ENCODE measurements around the gene MPL.

Gene MPL

GRCh38 chr1:43352351-43352705 lies 14.7 kb downstream of the MPL start:
- DNase-seq (ENCODE audit: extremely low read depth, low read depth) = no peak
- H3K4me3 ChIP-seq (replicated peaks; ENCODE audit: low read depth, low read length) = no peak overlapping the region
- no peak for TF ChIP-seq CTCF (IDR thresholded peaks at IDR 0.05; ENCODE audit: low read depth, low read length, missing control alignments)

- no peak for TF ChIP-seq CTCF (IDR thresholded peaks at IDR 0.05; ENCODE audit: low read depth, low read length, missing control alignments)
- no peak for DNase-seq (ENCODE audit: extremely low read depth, low read depth)
- no peak overlapping the region for H3K4me3 ChIP-seq (replicated peaks; ENCODE audit: low read depth, low read length)
These were observed 15.3 kb downstream of the MPL start for GRCh38 chr1:43352881-43353280.

GRCh38 chr1:43354471-43354870 lies 16.9 kb downstream of the MPL start:
- no peak for TF ChIP-seq CTCF (IDR thresholded peaks at IDR 0.05; ENCODE audit: low read depth, low read length, missing control alignments)
- H3K4me3 ChIP-seq (replicated peaks; ENCODE audit: low read depth, low read length) = no peak overlapping the region
- DNase-seq (ENCODE audit: extremely low read depth, low read depth) = no peak

- DNase-seq (ENCODE audit: extremely low read depth, low read depth) = no peak
- no peak overlapping the region for H3K4me3 ChIP-seq (replicated peaks; ENCODE audit: low read depth, low read length)
- no peak for TF ChIP-seq CTCF (IDR thresholded peaks at IDR 0.05; ENCODE audit: low read depth, low read length, missing control alignments)
These were observed 17.3 kb downstream of the MPL start for GRCh38 chr1:43354936-43355335.

GRCh38 chr1:43357251-43357650 lies 19.6 kb downstream of the MPL start:
- no peak for DNase-seq (ENCODE audit: extremely low read depth, low read depth)
- no peak for TF ChIP-seq CTCF (IDR thresholded peaks at IDR 0.05; ENCODE audit: low read depth, low read length, missing control alignments)
- no peak overlapping the region for H3K4me3 ChIP-seq (replicated peaks; ENCODE audit: low read depth, low read length)

GRCh38 chr1:43358121-43358745 lies 20.6 kb downstream of the MPL start:
- DNase-seq (ENCODE audit: extremely low read depth, low read depth) = peak; percentile 42
- peak; percentile 60 for TF ChIP-seq CTCF (IDR thresholded peaks at IDR 0.05; ENCODE audit: low read depth, low read length, missing control alignments)
- peak overlapping the region; percentile 87 for H3K4me3 ChIP-seq (replicated peaks; ENCODE audit: low read depth, low read length)
